Inflammatory macrophage treated with lipopolysaccharide for 4 hours (primary cell): ENCODE results near the gene LMO7.

Source experiments
- DNase-seq: peaks from one replicate; pipeline ENCODE4 v3.0.0-alpha.2; 2020

LMO7 gene

GRCh38 chr13:75860935-75861334 is 224.8 kb downstream of the LMO7 start:
- no peak for DNase-seq

- DNase-seq = no peak
Measured at GRCh38 chr13:75861786-75862185, 225.7 kb downstream of the LMO7 start.

- DNase-seq = no peak
Measured at GRCh38 chr13:75864718-75865117, 228.6 kb downstream of the LMO7 start.

GRCh38 chr13:75867379-75868117 is 231.4 kb downstream of the LMO7 start:
- DNase-seq = no peak

DNA sequence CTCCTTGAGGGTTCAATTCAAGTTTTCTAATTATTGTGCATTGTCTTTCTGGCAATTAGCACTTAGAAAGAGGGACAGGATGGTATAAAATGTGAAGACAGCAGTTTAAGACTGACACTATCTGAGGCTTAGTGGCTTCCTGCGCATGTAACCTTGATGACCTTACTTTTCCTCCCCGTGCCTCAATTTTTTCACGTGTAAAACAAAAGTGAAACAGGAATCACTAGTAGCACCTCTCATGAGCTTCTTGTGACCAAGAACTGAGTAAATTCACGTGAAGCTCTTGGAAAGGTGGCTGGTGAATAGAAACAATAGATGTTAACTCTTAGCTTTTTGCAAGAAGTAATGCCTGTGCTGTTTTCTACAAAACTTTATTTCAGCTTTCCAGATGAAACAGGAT is 233.9 kb downstream of the LMO7 start:
- DNase-seq = no peak

- DNase-seq = peak; percentile 22
Measured at GRCh38 chr13:75870397-75870903, 234.3 kb downstream of the LMO7 start.

DNA sequence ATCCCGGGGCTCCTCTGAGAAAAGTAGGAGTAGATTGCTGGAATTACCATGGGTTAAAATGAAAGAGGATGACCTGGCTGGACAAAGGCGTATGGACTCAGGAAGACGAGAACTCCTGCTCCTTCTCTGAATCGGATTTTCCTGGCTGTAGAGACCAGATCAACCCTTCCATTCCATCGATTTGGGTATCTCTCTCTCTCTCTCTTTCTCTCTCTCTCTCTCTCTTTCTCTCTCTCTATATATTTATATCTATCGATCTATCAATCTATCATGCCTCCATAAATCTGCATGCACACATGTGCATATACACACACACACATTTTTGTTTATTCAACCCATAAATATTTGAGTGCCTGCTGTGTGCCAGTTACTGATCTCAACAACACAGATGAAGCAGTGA is 234.9 kb downstream of the LMO7 start:
- DNase-seq = no peak

DNA sequence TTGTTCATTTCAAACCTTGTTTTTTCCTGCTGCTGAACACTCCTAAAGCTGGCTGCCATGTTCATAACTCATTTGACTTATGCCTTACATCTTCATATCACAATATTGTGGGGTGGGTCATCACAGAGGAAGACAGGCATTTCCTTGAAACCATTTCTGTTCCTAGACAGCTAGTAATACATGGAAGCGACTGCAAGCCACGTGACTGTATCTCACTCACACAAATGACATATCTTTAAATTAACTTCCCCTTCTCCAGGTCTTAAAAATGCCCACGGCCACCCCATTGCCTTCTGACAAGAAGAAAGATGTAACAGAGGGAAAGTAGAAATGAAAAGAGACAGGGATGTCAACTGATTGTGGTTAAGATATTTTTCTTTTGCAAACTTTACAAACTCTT is 236.8 kb downstream of the LMO7 start:
- peak; percentile 67 for DNase-seq

GRCh38 chr13:75873494-75873893 is 237.4 kb downstream of the LMO7 start:
- peak; percentile 66 for DNase-seq

DNA sequence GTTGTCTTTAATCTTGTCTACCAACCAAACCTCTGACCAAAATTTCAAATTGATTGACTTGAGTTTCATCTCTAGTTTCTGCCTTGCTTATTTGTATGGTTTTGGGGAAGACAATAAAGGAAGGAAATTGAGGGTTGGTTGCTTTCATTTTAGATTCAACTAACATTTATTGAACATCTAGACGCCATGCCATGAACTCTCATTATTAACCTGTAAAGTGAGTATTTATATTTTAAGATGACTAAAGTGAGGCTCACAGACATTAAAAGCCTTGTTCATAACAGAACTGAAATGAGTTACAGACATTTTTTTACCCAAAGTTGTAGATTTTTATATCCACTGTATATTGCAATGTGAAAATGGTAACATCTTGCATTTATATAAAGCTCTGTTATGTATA is 239.3 kb downstream of the LMO7 start:
- DNase-seq = no peak

- peak; percentile 59 for DNase-seq
Measured at GRCh38 chr13:75876142-75877050, 240.3 kb downstream of the LMO7 start.

- DNase-seq = no peak
Measured at GRCh38 chr13:75877071-75877470, 240.9 kb downstream of the LMO7 start.

GRCh38 chr13:75879656-75880055 is 243.5 kb downstream of the LMO7 start:
- no peak for DNase-seq

GRCh38 chr13:75881109-75881775 is 245.1 kb downstream of the LMO7 start:
- DNase-seq = peak; percentile 14

- DNase-seq = no peak
Measured at GRCh38 chr13:75882261-75882660, 246.1 kb downstream of the LMO7 start.

DNA sequence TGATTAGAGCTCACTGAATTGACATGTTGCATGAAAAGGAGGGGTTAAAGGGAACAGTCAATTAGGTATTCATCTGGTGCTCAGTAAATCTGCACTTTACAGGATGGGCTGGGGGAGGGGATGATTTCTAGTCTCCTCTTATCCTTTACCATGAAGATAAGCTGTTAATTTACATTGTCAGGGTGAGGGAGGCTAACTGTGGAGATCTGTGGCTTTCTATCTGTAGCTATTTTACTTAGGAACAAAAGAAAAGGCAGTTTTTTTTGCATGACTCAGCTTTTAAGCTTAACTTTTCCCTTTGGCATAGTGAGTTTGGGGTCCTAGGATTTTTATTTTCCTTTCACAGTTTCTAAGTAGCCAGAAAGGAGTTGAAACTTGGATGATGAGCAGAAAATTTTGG is 253.3 kb downstream of the LMO7 start:
- no peak for DNase-seq

DNA sequence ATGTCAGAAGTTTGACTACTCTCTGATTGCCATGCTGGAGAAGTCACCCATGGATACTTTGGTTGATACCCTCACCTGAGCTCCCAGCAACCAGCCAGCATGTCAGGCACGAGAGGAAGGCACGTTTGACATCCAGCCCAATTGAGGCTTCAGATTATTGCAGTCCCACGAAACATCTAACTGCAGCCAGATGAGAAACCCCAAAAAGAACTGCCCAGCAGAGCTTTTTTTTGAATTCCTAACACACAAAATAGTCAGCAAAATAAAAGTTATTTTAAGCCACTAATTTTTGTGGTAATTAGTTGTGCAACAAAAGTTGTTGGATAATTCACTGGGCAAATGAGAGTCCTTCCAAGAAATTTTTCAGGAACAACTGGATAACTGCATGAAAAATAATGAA is 259.0 kb downstream of the LMO7 start:
- DNase-seq = no peak

DNA sequence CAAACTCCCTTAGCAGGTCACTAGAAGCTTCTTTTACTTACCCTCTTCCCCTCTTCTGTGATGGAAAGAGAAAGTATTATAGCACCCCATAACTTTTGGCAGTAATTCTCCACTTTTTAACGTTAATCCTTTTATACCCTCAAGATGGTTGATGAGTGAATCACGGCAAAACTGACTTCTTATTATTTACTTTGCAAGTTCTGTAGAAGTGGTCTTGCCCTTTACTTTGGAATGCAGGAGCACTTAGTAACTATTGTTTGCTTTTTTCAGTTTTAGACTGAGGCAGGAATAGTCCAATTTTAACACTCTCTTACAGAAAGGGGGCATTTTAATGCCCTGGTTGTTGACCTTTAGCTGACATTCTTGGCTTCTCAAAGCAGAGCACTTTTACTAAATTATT is 260.1 kb downstream of the LMO7 start:
- no peak for DNase-seq

DNA sequence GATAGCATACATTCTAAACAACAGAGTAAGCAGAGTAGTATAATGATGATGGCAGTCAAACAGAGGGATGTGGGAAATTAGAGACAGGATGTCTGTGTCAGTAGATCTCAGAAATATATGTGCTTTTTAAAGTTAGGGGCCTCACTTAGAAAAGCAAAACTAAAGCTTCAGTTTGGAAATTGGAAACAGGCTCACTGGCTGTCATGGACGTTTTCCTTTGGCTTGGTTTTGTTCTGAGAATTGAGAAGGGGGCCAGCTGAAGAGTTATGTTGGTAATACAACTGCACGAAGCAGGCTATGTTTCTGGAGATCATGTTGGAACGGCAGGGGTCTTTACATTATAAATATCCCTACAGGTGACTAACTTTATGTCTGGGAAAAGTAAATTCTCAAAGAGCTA is 261.3 kb downstream of the LMO7 start:
- no peak for DNase-seq

- no peak for DNase-seq
Measured at GRCh38 chr13:75901501-75901900, 265.4 kb downstream of the LMO7 start.

- DNase-seq = no peak
Measured at GRCh38 chr13:75902166-75903104, 266.3 kb downstream of the LMO7 start.

DNA sequence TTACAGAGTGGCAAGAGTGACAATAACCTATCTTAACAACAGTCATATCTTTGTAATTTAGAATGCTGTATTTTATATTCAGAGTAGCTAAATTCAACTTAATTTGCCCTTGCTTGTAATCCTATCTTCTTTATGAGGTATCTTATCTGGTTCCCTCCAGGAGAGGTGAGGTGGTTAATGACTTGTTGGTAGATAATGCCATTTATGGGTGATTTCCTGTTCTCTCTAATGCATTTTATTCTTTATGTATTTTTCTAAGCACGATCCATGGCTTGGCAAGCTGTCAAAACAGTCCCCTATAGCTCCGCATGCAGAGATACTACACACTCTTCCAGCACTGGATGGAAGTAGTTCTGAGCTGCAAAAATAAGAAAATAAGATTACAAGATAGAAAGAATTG is 267.9 kb downstream of the LMO7 start:
- DNase-seq = no peak
